ENCODE data around the gene FOXP1.

DNA sequence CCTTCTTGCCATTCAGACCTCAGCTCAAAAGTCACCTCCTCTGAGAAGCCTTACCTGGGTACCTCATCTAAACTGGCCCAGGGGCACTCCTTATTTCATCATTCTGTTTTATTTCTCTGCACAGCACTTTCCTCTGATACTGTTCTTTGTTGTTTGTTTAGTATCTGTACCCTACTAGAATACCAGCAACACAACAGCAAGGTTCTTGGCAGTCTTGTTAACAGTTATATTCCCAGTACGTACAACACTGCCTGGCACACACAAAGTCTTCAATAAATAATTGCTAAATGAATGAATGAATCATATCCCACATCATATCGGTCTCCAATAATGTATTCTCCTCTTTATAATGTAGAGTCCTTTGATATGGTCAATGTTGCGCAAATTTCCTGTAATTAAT, 188.1 kb downstream of the FOXP1 start:
- TF ChIP-seq CTCF (IDR thresholded peaks at IDR 0.05; ENCODE audit: insufficient read depth, low read depth, low read length) = no peak
- no peak for TF ChIP-seq EZH2 (IDR thresholded peaks at IDR 0.05; ENCODE audit: insufficient read depth, low read length)

Measured in astrocyte (in vitro differentiated cells and primary cell).